NCI-H1105 (cell line): ENCODE data around the gene ODC1.

ENCODE experiments used
- DNase-seq: peaks from one replicate; lab custom pipeline; 2025; lab: John Stamatoyannopoulos, UW

ODC1 gene

DNA sequence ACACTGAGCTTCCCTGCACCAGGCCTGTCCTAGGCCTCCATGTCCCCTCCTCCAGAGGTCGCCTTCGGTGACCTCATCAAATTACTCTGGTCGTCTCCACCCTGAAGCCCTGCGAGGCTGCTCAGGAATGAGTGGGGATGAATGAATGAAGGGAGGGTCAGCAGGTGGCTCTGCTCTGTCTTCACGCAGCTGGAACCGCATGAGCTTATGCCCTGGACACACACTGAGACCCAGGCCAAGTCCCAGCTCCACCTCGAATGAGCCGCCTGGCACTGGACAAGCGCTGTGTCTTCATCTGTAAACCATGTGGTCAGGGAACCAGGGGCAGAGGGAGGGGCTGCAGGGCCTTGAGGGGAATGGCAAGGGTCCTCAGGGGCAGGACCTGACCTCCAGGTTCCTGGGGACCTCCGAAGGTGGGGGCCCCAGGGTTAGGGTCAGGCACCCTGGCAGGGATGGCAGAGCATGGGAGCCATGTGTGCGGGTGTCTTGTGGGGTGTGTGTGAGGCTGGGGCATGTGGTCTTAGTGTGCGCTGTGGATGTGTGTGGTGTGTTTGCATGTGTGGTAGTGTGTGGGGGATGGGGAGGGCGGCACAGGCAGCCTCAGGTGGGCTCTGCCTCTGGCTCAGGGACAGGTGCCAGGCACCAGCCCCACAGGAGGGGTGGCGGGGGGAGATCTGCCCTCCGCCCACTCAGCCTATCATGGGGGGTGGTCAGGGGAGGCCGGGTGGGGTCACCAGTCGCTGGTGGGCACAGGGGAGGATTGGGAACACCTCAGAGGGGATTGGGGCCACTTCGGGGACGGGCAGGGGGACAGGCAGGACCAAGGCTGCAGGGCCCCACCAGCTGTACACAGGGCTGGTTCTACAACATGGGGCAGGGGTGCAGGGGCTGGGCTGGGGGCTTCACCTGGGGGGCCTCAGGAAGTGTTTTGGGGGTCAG, 13.9 kb downstream of the ODC1 start:
- no peak for DNase-seq

GRCh38 chr2:10433264-10433946, 14.7 kb downstream of the ODC1 start:
- DNase-seq = no peak

GRCh38 chr2:10432311-10433181, 15.6 kb downstream of the ODC1 start:
- DNase-seq = no peak

GRCh38 chr2:10431797-10432196, 16.3 kb downstream of the ODC1 start:
- no peak for DNase-seq

DNA sequence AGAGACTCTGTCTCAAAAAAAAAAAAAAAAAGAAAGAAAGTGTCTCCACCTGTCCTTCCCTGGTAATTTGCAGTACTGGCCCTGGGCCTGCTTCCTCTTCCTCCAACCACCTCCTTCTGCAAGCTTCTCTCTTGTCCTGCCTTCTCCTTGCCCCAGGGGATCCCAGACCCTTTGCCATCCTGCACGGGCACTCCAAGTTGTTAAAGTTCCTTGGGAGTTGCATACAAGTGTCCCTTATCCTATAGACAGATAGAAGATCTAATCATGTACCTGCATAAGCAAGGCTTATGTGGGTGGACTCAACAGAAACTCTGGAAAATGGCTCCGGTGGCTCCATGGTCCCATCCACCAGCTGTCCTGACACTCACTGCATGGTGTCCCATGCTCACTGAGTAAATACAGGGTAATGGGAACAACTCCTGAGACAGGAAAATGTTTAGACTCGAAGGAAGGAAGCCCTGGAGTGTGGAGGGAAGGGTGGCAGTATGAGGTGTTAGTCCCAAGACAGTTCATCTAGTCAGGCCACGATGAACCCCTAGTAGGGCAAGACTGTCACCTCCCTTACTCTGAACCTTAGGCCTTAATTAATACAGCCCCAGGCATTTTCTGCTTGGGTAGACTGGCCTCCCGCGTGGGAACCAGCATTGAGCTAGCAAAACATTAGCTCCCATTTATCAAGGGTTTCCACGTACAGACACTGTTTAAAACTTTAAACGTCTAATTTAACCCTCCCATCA, 17.1 kb downstream of the ODC1 start:
- no peak for DNase-seq

DNA sequence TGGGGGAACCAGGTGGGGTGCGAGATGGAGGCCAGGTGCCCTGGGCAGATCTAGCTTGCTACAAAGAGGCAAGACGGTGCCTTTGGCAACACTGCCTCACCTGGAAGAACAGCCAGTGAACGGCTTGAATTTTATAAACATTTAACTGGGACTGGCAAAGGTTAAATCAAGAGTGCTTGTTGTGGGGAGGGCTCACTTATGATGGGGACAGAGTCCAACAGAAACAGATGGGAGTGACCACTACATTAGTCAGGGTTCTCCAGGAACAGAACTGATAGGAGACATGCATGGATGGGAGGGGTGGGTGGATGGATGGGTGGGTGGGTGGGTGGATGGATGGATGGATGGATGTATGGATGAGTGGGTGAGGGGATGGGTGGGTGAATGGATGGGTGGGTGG, 19.2 kb downstream of the ODC1 start:
- no peak for DNase-seq

GRCh38 chr2:10428355-10428754, 19.8 kb downstream of the ODC1 start:
- no peak for DNase-seq

DNA sequence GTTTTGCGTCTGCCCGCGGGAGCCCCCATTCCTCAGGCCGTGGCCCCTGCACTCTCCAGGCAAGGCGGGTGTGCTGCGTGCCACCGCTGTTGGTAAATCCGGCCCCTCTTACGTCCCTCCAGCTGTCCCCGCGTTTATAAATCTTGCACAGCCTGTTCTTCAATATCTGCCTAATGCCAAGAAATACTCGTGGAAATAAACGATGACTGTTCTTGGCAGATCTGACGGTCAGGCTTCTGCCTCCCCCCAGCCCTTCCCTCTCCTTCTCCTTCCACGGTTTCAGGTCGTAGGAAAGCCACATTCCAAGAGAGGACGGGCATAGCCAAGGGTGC, 20.5 kb downstream of the ODC1 start:
- no peak for DNase-seq

DNA sequence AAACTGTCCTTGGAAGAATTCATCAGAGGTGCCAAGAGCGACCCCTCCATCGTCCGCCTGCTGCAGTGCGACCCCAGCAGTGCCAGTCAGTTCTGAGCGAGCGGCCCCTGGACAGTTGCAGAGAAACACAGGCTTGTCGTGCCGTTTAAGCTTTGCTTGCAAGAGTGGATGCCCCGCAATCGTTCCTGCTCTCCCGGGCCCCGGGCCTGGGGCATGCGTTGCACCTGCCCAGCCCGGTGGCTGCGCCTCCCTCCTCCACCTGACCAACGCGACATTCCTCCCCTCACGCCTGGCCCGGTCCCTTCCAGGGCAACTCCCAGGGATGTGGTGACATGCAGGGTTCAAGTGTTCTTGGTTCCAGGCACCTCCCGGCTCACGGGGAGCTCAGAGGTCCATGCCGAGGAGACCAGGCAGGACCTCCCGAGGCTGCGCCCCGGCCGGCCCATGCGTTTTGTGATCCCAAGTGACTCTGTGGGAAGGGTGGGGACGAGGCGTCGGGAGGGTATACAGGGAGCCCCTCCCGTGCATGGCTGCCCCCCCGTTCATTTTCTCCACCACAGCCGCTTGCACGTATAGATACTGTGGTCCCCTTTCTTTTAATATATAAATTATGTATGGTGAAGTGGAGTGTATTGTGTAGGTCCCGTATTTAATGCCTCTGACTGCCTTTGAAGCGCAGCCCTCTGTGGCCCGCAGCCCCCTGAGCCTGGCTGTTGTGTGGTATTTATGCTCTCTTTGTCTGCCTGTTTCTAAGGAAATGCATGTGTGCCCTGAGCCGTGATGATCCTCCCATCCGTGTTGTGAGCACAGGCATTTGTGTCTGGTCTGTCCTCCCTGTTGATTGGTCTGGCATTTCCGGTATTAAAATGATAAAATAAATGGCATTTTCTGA, 21.2 kb downstream of the ODC1 start:
- DNase-seq = no peak

- DNase-seq = no peak
These were observed 22.4 kb downstream of the ODC1 start for GRCh38 chr2:10425699-10426098.

DNA sequence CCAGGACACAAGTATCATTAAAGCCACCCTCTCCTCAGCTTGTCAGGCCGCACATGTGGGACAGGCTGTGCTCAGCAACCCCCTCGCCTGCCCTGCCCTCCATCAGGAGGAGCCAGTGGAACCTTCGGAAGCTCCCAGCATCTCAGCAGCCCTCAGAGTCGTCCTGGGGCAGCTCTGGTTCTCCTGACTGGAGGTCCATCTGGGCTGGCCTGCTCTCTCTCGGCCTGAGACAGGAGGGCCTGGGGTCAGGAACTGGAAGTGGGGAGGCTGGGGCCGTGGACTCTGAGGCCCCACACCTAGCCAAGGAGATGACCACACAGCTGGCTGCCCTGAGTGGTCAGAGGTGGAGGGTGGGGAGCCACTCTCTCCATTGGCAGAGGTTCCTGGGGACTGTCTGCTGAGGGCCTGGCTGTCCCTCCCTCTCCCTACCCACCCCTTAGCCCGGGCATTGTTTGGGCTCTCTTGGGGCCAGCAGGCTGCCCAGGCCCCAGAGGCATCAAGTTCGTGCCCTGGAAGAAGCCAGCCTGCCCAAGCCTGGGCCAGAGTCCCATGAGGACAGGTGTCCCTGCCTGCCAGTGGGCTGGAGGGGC, 23.1 kb downstream of the ODC1 start:
- DNase-seq = no peak

- no peak for DNase-seq
These were observed 24.1 kb downstream of the ODC1 start for GRCh38 chr2:10424051-10424450.

- DNase-seq = no peak
These were observed 24.7 kb downstream of the ODC1 start for GRCh38 chr2:10423400-10423774.

DNA sequence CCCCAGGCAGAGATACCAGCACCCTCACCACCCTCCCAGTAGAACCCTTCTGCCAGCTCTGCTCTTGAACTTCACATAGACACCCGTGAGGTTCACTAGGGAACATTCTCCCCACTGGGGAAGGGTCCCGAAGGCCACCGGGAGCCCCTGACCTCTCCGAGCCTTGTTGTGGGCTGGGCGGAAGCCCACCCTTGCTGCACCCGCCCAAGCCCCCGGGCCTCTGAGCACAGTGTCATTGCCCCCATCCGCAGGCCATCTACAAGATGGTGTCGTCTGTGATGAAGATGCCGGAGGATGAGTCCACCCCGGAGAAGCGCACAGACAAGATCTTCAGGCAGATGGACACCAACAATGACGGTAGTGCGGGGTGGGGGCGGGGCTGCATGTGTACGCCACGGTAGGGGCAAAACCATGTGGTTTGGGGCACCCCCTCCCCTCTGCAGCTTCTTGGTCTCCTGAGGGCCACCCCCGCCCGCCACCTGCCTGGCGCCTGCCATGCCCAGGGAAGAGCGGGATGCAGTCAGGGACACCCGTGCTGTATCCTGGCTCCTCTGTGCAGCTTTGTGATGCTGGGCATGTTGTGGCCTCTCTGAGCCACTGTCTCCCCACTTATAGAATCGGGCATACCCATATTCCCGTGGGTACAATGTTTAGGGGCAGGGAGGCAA, 25.3 kb downstream of the ODC1 start:
- DNase-seq = no peak

DNA sequence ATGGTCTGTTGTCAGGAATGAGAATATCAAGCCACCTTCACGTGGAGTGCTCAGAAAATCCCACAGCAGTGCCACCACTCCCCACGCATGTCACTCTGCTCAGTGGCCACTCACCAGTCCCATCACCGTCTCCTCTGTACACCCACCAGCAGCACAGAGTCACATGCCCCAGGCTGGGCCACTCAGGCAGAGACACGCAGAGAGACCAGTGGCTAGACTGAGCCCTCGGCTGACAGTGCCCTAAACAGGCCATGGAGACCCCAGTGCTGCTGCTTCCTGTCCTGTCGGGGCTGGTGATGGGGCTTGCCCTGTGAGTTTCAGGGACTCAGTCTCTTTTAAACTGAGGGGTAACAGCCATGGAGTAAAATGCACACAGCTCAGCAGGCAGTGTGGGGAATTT, 25.9 kb downstream of the ODC1 start:
- DNase-seq = no peak

DNA sequence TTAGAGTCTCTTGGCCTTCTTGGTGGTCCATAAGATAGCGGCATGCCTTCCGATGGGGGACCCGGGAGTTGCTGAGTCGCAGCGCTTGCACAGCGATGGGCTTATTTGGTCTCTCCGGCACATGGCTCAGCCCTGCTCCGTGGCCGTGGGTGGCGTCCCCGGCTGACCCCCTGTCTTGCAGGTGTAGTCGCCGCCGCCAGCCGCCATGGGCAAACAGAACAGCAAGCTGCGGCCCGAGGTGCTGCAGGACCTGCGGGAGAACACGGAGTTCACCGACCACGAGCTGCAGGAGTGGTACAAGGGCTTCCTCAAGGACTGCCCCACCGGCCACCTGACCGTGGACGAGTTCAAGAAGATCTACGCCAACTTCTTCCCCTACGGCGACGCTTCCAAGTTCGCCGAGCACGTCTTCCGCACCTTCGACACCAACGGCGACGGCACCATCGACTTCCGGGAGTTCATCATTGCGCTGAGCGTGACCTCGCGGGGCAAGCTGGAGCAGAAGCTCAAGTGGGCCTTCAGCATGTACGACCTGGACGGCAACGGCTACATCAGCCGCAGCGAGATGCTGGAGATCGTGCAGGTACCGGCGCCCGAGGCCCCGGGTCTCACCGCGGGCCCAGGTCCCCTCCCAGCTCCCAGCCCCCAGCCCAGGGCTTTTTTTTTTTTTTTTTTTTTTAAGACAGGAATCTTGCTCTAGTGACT, 28.4 kb downstream of the ODC1 start:
- no peak for DNase-seq

DNA sequence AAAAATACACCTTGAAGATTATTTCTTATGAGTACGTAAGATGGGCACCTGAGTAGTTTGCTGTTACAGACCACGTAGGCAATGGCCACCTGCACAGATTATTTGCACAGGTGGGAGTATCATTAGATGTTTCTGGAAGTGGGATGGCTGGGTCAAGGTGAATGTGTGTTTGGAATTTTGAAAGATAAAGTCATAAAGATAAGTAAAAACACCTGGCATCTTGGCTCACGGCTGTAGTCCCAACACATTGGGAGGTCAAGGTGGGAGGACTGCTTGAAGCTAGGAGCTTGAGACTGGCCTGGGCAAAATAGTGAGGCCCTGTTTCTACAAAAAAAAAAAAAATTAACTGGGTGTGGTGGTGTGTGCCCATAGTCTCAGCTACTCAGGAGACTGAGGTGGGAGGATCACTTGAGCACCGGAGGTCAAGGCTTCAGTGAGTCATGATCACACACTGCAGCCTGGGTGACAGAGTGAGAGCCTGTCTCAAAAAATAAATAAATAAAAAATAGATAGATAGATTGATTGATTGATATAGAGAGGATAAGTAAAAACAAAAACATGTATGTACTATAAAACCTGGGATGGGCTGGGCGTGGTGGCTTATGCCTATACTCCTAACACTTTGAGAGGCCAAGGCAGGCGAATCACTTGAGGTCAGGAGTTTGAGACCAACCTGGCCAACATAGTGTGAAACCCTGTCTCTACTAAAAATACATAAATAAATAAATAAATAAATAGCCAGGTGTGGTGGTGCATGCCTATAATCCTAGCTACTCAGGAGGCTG, 30.4 kb downstream of the ODC1 start:
- DNase-seq = no peak

- DNase-seq = no peak
These were observed 32.5 kb downstream of the ODC1 start for GRCh38 chr2:10415640-10416039.

GRCh38 chr2:10415048-10415447, 33.1 kb downstream of the ODC1 start:
- DNase-seq = no peak
